HK-2 (cell line): ENCODE results near the gene DPP6.

Experiments
- DNase-seq: peaks from one replicate; pipeline ENCODE4 v3.0.0-alpha.2; 2018; ENCODE audit not compliant: unreplicated experiment

Gene DPP6

DNA sequence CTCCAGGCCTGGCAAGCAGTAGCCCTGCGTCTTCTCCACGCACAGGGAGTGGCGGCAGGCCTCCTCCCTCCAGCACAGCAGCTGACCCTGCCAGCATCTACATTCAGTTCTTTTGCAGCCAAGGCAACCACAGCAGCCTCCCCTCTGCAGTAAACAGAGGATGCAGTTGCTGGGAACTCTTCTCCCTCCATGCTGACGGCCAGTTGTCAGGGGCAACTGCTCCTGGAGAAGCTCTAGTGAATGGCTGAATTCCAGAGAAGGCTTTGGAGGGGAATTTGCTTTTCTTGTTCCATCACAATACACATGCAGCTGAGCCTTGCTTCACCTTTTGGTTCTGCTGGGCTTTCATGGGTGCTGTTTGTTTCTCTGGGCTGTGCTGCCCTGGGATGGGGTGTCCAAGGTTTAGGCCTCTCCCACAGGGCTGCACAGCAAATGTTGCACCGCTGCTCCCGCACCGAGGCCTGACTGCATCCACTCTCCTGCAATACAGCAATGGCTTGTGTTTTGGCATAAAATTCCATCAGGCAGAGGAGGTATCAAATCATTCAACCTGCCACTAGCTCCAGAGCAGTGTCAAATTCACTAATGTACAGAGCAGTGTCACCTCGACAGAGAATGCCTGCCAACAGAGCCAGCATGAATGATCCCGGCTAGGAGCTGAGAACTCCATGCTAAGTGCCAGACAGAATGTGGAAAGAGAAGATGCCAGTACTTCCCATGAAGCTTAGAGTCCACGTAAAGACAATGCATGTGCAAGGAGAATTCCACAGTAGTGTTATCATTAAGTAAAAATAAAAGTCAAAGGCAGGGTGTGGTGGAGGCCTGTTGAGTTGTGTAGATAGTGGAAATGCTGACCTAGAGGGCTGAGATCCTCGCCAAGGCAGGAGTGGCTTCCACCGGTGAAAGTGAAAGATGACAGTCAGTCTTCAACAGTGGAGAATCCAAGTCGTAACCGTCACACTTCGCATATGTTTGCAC is 399.6 kb downstream of the DPP6 start:
- no peak for DNase-seq

DNA sequence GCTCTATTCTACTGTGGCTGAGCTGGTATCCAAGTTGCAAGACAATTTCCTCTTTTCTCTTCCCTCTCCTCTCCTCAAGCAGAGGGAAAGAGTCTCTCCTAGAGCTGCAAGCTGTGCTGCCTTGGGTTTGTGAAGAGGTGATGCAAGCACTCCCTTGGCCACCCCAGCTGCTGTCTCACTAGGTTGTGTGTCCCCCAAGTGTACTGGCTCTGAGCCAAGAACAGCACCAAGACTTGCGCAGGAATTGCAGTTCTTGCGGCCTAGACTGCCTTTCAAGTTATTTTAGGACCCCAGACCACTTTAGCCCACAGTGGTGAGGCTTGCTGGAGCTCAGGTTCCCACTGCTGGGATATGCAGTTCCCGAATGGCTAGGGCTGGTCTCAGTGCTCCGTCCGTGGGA is 411.6 kb downstream of the DPP6 start:
- no peak for DNase-seq

DNA sequence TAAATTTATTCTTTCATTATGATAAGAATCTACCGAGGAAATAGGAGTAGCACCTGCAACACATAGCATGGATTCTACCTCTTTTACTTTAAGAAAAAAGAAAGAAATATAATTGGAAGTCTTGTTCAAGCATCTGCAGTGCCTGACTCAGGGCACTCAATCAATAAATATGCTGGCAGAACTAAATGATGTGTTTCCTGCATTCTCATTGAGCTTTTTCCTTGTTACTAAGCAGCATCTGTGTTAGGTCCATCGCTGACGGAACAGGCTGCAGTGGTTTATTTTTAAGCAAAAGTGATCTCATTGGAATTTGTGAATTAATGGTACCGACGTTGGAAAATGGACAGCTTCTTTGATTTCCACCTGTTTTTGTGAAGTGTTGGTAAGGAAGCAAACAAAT is 417.5 kb downstream of the DPP6 start:
- DNase-seq: no peak

DNA sequence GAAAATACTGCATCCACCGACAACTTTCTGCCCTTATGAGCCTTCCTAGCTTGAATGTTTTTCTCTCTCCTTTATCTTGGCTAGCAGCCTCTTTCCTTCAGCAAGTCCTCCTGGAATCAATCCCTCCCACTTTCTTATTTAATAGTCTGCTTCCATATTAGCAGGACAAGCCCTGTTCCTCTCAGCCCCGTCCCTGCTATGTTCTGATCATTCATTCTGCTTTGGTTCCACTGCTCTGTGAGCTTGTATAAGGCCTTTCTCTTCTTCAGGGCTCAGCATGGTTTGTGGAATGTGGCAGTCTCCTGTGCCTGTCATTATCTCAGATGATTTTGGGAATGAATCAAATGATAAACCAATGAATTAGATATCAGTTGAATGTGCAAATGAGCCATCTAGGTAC is 420.1 kb downstream of the DPP6 start:
- no peak for DNase-seq

DNA sequence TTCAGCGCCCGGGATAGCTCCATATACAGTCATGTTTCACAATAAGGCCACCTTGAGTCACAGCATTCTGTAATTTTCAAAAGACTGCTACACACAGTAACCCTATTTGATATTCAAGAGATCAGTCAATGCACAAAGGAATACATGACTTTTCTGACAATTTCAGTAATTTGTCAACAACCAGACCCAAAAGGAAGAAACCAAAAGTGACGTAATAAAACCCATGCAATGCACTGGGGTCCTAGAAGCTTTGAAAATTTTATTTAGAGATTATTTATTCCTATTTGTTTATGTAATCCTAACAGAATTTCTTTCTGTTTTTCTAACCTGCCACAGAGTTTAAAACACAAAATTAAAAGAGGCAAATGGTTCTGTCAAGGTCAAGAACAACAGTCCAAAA is 421.2 kb downstream of the DPP6 start:
- DNase-seq: no peak

DNA sequence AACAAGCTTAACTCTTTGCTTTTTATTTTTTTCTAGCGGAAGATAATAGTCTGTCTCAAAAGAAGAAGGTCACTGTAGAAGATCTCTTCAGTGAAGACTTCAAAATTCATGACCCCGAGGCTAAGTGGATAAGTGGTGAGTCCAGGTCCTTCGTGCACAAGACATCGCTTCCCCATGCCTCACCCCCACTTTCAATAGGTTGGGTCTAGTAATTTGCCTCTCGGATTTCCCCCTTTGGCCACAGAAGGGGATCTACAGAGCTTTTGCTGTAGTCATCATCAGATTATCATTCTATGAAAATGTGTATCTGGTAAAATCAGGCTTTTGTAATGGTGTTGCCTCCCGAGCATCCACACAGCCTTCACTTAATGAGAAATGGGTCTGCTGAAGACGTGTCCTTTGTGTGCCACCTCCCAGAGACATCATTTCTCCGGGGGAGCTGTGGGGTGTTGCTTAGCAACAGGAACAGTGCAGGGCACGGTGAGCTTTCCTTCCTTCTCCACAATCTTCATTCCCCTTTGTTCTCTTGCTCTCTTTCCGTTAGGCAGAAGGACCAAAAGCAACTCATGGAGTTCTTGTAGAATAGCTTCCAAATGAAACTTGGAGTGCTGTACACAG is 422.8 kb downstream of the DPP6 start:
- DNase-seq: no peak

DNA sequence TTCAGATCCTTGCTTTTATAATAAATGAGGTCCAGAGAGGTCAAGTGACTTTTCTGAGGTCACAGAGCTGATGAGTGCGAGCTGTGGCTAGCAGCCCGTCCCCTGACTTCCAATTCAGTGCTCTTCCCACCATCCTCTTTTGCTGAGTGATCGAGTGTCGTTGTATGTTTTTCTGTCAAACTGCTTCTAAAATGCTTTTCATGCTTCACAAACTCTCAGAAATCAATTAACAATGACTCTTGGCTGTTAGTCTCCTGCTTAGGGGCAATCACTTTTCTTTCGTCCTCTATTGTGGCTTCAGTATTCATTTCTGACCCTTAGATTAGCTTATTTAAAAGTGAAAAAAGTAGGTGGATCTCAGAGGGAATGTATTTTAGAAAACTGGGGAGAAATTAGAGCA is 423.7 kb downstream of the DPP6 start:
- DNase-seq: no peak

DNA sequence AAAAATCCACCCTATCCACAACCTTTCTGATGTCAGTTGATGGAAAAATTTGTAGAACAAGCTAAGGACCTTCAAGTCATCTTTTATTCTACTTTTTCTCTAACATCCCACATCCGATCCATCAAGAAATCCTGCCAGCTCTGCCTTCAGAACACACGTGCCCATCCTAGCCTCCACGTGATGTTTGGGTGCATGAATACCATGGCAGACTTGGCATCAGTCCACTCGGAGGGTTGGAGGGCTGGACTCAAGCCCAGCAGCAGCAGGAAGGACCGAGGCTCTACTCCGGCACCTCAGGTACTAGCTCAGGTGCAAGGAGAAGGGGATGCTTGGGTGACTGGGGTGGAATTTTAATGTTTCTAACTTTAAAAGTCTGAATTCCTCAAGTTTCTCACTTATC is 428.6 kb downstream of the DPP6 start:
- no peak for DNase-seq

DNA sequence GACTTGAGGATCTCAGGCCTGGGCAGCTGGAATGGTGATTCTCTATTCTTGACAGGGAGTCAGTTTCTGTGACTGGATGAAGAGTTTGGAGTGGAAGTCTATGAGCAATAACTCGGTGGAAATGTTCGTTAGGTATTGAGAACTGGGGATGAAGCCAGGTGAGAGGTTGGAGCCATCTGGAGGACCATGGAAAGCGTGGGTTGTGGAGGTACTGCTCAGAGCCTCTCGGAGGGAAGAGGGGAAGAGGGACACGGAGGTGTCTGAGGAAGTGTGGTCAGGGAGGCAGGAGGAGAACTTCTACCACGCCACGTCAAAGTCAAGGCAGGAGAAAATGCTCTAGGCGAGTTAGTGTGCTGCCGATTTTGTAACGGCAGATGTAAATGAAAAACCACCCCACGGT is 430.7 kb downstream of the DPP6 start:
- no peak for DNase-seq

DNA sequence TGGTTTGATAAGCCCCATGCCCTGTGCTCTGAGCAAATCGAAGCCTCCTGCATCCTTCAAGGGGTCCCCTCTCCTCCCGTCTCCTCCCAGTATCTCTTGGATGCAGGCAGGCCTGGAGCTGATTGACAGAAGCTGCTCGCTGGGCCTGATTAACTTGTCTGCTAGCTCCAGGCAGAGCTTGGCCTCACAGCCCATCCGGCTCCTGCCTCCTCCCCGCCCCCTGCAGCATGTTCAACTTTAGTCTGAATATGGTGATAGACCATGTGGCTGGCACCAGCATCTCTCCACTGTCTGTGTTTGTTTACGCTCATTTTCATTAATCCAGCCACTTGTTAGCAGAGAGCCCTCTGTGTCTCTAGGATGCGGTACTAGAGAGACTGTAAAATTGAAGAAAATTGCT is 432.2 kb downstream of the DPP6 start:
- no peak for DNase-seq

DNA sequence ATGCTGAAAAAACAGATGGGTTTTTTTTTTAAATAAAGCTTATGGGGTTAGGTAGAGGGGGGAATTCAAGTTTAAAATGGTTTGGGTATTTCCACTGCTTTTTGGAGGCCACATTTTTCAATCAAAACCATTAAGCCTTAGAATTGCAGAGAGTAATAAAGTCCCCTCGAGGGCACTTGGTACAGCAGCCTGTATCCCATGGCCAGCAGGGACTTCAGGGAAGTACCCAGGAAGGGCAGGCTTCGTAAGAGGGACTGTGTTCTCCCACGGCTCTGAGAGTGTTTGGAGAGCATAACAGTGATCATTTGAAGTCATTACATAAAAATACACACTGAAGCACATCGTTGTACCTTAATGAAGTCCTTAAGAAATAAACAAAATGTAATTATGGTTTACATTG is 432.7 kb downstream of the DPP6 start:
- no peak for DNase-seq

DNA sequence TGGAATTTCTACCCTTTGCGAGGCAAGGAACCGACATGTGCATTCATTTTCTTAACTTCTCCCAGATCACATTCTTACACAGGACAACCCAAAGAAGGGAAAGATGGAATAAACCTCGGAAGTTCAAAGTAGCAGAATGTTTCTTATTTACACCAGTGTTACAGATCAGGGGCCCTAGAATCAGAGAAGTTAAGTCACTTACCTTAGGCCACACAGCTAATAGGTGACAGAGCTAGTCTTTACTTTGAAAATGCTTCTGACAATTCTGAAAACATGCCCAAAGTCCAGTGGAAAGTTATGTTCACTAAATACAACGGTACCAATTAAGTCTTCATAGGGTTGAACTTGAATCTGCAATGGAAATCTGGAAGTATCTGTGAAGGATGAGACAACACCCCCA is 437.7 kb downstream of the DPP6 start:
- no peak for DNase-seq

DNA sequence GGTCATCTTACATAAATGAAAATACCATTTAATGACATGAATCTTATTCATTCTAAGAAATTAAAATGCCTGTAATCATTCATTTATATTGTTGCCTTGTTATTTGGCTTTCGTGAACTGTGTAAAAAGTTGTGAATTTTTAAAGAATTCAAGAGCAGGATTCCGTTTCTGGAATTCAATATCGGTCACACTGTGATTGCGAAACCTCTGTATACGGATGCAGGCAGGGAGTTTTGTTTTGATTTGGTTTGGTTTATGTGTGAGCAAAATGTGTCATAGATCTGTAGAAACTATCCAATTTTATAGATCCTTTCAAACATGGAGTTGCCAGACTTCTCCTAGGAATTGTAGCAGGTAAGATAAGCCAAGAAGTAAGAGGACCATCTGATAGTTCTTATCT is 441.4 kb downstream of the DPP6 start:
- DNase-seq: no peak

DNA sequence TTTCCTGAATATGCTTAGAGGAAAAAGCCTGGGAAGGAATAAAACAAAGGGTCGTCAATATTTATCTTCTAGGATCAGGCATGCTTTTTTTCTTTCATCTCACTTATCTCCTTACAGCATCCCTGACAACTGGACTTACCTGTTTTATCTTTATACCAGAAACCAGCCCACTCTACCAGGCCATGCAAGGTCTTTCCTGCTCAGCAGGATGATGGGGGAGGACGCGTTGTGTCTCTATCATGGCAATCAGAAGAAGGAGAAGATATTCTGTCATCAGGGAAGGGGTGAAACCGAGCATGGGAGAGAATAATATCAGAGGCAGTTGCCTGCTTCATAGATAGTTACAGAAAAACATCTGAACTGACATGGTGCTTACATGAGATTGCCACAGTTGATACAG is 445.6 kb downstream of the DPP6 start:
- DNase-seq: no peak

DNA sequence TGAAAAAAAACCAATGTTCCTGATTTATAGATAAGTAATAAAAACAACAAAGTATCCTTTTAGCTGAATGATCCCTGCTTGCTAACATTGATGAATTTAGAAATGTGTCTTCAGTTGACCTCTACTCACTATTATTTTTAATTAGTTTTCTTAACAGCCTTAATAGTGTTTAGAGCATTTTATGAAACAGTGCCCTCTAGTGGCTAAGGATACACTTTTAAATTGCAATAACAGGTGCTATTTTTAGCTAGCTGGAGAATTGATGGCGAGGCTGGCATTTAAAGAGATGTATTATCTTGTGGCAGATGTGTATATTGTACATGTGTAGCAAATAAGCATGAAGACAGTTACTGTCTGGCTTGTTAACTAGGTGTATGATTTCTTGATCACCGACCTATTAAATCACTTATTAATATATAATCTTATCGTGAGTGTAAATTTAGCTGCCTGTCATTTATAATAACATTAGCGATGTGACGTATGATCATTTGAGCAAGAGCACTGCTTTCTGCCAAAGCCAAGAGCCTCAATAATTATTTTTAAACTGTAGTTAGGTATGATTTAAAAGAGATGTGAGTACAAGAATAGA is 451.9 kb downstream of the DPP6 start:
- no peak for DNase-seq

DNA sequence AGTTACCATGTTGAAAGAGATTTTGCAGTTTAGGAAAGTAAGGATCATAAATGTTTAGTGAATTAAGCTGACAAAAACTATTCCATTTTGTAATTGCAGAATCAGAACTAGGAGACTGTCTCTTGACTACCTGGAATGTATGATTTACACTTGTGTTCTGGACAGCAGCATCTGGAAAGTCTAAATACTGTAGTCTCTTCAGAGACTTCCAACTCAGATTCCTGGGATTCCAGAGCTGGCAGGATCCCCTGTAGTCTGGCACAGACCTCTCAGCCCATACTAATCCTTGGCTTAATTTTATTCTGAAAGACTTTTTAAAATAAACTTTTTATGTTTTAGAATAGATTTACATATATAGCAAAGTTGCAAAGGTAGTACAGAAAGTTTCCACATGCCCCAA is 452.7 kb downstream of the DPP6 start:
- no peak for DNase-seq

DNA sequence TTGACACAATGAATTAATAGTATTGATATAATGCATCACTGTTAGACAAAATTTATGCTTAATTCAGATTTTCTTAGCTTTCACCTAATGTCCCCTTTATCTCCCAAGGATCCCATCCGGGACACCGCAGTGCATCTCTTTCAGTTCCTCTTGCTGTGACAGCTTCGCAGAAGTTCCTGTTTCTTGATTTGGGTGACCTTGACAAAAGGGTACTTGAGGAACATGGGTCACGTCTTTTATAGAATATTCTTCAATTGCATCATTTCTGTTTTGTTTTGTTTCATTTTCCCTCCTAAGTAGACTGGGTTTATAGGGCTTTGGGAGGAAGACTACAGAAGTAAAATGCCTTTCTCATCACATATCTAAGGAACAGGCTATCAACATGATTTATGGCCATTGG is 453.2 kb downstream of the DPP6 start:
- no peak for DNase-seq

DNA sequence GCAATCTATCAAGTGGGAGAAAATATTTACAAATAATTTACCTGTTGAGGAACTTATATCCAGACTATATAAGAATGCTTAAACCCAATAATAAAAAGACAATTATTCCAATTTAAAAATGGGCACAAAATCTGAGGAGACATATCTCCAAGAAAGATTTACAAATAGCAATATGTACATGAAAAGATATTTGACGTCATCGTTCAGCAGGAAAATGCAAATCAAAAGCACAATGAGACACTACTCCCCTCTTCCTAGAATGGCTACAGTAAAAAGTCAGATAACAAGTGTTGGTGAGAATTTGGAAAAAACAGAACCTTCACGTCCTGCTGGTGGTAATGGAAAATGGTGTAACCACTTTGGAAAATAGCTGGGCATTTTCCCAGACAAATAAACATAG is 457.0 kb downstream of the DPP6 start:
- DNase-seq: no peak

DNA sequence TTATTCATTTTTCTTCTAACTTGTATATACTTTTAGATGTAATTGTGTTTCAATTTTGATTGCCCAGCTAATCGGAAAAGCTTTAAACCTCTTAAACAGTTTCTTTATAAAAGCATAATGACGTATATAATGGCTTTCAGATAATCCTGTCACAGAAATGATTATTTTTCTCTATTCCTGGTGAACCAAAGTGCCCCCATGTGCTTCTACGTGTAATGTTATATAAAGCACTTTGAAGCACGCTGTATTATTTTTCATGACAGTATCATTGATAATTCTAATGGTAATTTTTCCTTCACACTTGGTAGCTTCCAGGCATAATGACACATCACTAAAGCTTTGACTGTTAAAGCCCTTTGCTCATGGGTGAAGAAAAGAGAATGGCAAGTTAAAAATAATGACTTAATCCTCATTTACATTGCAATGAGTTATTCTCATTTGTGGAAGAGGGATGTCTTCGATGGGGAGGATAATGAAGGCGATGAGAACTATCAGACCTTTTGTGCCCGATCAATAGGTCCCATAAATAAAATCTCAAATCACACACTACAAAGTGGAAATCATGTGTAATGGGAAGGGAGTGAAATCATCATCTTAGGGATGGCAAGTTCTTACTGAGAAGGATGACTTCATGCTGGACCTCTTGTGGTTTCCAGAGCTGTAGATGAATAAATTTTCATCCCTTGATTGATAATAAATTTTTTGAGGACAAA is 460.1 kb downstream of the DPP6 start:
- DNase-seq: no peak

DNA sequence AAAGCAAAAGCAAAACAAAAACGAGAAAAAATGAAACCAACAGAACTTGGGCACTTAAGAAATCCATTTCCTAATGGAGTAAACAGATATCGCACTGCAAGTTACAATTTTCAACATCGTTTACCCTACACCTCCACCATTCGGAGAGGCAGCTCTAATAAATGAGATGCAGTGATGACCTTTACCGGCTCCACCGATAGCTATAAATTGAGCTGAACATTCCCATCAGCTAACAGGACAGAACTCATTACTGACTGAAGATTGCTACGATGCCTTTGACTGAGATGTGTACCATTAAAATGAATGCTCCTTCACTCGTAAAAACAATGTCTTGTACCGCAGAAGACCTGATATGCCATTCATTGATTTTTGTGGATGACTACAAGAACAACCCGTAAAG is 465.6 kb downstream of the DPP6 start:
- DNase-seq: no peak

DNA sequence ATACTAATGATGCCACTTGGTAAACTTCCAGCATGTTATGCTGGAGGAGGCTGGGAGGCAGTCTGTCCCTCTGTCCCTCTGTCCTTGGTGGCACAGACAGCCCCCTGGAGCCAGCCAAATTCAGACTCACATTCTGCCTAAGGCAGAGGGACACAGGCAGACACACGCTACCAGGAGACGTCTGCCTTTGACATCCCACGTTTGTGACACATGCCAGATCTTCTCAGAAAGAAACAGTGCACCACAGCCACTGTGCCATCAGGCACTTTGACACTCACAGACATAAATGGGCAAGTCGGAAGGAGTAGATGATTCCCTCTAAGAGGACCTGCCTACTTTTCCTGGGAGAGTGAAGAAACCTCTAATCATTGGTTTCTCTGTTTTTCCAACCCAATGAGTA is 467.0 kb downstream of the DPP6 start:
- DNase-seq: no peak

DNA sequence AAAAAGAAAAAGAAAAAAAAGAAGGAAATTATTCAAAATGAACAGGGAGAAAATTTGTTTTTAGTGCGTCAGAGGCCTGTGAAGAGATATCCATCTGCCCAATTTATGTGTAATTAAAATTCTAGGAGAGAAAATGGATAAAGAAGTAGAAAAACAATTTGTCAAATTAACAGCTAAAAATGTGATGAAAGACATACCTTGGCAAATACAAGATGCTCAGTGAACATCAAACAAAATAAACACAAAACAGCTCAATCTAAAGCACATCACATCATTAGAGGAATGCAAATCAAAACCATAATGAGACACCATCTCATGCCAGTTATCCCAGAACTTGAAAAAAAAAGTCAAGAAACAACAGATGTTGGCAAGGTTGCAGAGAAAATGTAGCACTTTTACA is 477.9 kb downstream of the DPP6 start:
- DNase-seq: no peak

DNA sequence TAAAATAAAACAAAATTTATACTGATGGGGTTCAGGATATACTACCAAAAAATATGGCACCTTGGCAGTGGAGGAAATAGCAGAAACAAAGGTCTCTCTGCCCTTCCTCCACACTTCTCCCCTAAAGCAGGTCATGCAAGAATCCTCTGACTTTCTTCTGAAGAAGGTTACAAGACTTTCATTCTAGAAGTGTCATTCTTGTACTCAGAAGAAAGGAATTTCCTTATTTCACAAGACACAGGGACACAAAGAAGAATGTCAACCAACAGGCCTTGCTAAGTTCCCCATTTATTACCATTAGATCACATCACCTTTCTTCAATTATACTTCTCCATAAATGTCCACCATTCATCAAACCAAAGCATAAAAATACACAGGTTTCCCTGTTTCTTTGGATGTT is 480.6 kb downstream of the DPP6 start:
- no peak for DNase-seq
